Measurements from ENCODE around the gene TCHHL1. TPM values are rescaled to one million over a fixed set of nuclear protein-coding genes. Genes with fewer than 3 reads are reported as not detected.

The TCHHL1 gene
- total and polyA plus RNA-seq, 2 donors from 2014 or later, result not detected

DNA sequence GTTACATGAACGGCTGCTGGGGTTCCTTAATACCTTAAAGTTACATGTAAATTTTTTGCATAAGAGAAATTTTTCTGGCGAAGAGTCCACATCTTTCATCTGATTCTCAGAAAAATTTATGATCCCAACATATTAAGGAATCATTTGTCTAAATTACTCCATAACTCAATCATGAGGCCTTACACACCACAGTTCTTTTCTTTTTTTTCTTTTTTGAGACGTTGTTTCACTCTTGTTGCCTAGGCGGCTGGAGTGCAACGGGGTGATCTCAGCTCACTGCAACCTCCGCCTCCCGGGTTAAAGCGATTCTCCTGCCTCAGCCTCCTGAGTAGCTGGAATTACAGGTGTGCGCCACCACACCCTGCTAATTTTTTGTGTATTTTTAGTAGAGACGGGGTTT is 50.0 kb downstream of the TCHHL1 start:
- intact Hi-C loops (cut with DNase I), result no loop called here
- TF ChIP-seq, protein P1, sequence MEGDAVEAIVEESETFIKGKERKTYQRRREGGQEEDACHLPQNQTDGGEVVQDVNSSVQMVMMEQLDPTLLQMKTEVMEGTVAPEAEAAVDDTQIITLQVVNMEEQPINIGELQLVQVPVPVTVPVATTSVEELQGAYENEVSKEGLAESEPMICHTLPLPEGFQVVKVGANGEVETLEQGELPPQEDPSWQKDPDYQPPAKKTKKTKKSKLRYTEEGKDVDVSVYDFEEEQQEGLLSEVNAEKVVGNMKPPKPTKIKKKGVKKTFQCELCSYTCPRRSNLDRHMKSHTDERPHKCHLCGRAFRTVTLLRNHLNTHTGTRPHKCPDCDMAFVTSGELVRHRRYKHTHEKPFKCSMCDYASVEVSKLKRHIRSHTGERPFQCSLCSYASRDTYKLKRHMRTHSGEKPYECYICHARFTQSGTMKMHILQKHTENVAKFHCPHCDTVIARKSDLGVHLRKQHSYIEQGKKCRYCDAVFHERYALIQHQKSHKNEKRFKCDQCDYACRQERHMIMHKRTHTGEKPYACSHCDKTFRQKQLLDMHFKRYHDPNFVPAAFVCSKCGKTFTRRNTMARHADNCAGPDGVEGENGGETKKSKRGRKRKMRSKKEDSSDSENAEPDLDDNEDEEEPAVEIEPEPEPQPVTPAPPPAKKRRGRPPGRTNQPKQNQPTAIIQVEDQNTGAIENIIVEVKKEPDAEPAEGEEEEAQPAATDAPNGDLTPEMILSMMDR (IDR thresholded peaks at IDR 0.05; ENCODE audit: borderline replicate concordance, extremely low read depth, insufficient read depth), result no peak
- no peak for FAIRE-seq
- no peak overlapping the region for H3K27ac ChIP-seq (ENCODE audit: low read depth in 2 of 2, low read length in 2 of 2)
- H3K9ac ChIP-seq (ENCODE audit: low read length in 3 of 3), result no peak overlapping the region
- no peaks in the 10 kb centered on the region for H3K27me3 ChIP-seq (ENCODE audit: control insufficient read depth, insufficient read depth, low read length)
- H3K4me3 ChIP-seq (ENCODE audit: low read length in 3 of 3), result no peak overlapping the region
- H3K4me1 ChIP-seq (ENCODE audit: control insufficient read depth in 2 of 3, insufficient read depth in 2 of 3, low read depth in 1 of 3, low read length in 3 of 3), result peaks cover 0 to 7% (median 4%) of the 10 kb centered on the region in 3 donors
- H3K9me3 ChIP-seq (ENCODE audit: control insufficient read depth in 2 of 3, insufficient read depth in 1 of 3, low read length in 3 of 3), result no peaks in the 10 kb centered on the region
- no peaks in the 10 kb centered on the region for H3K36me3 ChIP-seq (ENCODE audit: control insufficient read depth in 2 of 3, insufficient read depth in 3 of 3, low read length in 3 of 3)
- DNase-seq, result no peak

DNA sequence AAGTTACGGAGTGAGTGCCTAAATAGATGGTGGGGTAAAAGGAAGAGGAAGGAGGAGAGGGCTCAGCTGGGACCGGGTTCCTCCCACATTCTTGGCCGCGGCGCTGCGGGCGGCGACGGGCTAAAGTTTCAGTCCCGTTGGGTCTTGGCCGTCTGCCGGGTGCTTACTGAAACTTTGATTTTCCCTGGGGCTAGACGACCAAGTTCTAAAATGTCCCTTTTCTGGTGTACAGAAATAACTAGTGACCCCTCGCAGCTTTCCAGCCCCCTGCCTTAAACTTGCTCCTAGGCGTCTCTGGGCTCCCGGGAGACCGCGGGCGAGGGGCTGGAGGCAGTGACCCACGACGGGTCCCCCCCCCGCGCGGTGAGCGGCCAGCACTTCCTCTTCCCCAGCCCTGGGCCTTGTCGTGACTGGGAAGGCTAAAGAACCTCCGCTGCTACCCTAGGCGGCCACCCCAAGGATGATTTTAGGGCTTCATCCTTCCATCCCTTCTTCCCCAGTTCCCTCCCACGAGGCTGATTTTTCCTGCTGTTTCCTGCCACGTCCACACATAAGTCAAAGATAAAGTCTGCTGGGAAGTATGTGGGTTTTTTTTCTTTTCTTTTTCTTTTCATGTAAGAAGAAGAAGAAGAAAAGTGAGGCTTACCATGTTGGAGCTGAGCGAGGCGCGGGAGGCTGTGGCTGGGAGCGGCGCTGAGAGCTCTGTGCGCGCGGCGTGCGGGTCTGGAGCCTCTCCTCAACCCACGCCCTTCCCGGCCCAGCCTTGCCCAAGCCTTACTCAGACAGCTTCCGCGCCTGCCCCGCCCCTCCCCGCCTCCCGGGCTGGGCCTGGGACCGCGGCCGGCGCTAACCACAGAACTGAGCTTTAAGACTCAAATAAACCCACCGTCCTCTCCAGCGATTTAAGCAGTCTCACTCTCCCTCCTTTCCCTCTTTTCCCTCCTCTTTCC is 52.3 kb downstream of the TCHHL1 start, which contains the start of gene S100A11:
Gene S100A11 (minus strand): TSS at position 738 of the 950 bp plus-strand sequence. CDS start 89 bp downstream, at position 649.
- intact Hi-C loops (cut with DNase I), result no loop called here
- DNase-seq, result peak; percentile 83 to 96 (median 89)

DNA sequence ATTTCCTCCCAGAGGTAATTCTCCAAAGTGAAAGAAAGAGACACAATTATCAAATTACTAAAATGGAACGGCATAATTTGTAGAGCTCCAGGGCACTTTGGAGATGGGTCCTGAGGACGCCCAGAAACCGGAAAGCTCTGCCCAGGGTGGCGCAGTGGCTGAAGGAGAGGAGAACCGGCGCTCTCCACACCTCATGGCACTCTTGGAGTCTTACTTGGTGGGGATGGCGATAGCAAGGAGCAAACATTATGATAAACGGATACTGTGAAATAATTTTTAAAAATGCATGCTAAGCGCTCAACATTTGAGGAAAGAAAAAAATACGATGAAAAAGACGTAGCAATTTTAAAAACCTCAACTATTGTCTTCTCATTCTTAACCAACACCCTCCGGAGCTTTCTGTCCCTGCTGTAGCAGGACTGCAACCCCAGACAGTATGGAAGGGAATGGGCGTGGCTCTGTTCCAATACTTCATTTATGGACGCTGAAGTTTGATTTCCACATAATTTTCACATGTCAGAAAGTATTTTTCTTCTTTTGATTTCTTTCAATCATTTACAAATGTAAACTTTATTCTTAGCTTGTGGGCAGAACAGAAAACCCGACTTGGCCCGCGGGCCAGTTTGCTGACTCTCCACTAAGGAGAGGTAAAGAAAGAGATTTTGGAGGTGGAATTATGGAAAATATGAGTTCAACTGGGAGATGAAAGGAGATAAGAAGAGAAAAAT is 53.2 kb downstream of the TCHHL1 start:
- H3K9me3 ChIP-seq (ENCODE audit: control insufficient read depth in 2 of 3, insufficient read depth in 1 of 3, low read length in 3 of 3), result no peaks in the 10 kb centered on the region
- peaks cover 7 to 17% (median 9%) of the 10 kb centered on the region in 3 donors for H3K36me3 ChIP-seq (ENCODE audit: control insufficient read depth in 2 of 3, insufficient read depth in 3 of 3, low read length in 3 of 3)
- peaks cover 0 to 6% (median 5%) of the 10 kb centered on the region in 3 donors for H3K4me1 ChIP-seq (ENCODE audit: control insufficient read depth in 2 of 3, insufficient read depth in 2 of 3, low read depth in 1 of 3, low read length in 3 of 3)
- peak overlapping the region; percentile 57 to 87 (median 72) for H3K9ac ChIP-seq (ENCODE audit: low read length in 3 of 3)
- intact Hi-C loops (cut with DNase I), result no loop called here
- TF ChIP-seq, protein P1 (IDR thresholded peaks at IDR 0.05; ENCODE audit: borderline replicate concordance, extremely low read depth, insufficient read depth), result no peak
- no peaks in the 10 kb centered on the region for H3K27me3 ChIP-seq (ENCODE audit: control insufficient read depth, insufficient read depth, low read length)
- H3K27ac ChIP-seq (ENCODE audit: low read depth in 2 of 2, low read length in 2 of 2), result peak overlapping the region; percentile 87 to 95
- FAIRE-seq (no peak), DNase-seq (peak in 3 of 5 donors; percentile 19 to 69 (median 61))
- H3K4me3 ChIP-seq (ENCODE audit: low read length in 3 of 3), result peak overlapping the region; percentile 83 to 88 (median 83)

More for the DNA sequence above, 52.3 kb downstream of the TCHHL1 start, which contains the start of gene S100A11:
- H3K36me3 ChIP-seq (ENCODE audit: control insufficient read depth in 2 of 3, insufficient read depth in 3 of 3, low read length in 3 of 3), result peaks cover 7 to 17% (median 9%) of the 10 kb centered on the region in 3 donors
- no peak for FAIRE-seq
- H3K9me3 ChIP-seq (ENCODE audit: control insufficient read depth in 2 of 3, insufficient read depth in 1 of 3, low read length in 3 of 3), result no peaks in the 10 kb centered on the region
- peaks cover 0 to 6% (median 5%) of the 10 kb centered on the region in 3 donors for H3K4me1 ChIP-seq (ENCODE audit: control insufficient read depth in 2 of 3, insufficient read depth in 2 of 3, low read depth in 1 of 3, low read length in 3 of 3)
- TF ChIP-seq, protein P1 (IDR thresholded peaks at IDR 0.05; ENCODE audit: borderline replicate concordance, extremely low read depth, insufficient read depth), result no peak
- peak within 1 kb of the TSS; percentile 87 to 95 for H3K27ac ChIP-seq (ENCODE audit: low read depth in 2 of 2, low read length in 2 of 2)
- H3K4me3 ChIP-seq (ENCODE audit: low read length in 3 of 3), result peak within 1 kb of the TSS; percentile 83 to 88 (median 83)
- H3K27me3 ChIP-seq (ENCODE audit: control insufficient read depth, insufficient read depth, low read length), result no peaks in the 10 kb centered on the region
- peak within 1 kb of the TSS; percentile 72 to 87 (median 75) for H3K9ac ChIP-seq (ENCODE audit: low read length in 3 of 3)
